Measurements from ENCODE around the gene IRF9. TPM values are rescaled to one million over a fixed set of nuclear protein-coding genes. Genes with fewer than 3 reads are reported as not detected.

Gene IRF9
- total and polyA plus RNA-seq, 2 of the 13 experiments (the other 11 are each of a cell fraction or from before 2014, with no cell fraction given), result 14.9 to 49.7 TPM

DNA sequence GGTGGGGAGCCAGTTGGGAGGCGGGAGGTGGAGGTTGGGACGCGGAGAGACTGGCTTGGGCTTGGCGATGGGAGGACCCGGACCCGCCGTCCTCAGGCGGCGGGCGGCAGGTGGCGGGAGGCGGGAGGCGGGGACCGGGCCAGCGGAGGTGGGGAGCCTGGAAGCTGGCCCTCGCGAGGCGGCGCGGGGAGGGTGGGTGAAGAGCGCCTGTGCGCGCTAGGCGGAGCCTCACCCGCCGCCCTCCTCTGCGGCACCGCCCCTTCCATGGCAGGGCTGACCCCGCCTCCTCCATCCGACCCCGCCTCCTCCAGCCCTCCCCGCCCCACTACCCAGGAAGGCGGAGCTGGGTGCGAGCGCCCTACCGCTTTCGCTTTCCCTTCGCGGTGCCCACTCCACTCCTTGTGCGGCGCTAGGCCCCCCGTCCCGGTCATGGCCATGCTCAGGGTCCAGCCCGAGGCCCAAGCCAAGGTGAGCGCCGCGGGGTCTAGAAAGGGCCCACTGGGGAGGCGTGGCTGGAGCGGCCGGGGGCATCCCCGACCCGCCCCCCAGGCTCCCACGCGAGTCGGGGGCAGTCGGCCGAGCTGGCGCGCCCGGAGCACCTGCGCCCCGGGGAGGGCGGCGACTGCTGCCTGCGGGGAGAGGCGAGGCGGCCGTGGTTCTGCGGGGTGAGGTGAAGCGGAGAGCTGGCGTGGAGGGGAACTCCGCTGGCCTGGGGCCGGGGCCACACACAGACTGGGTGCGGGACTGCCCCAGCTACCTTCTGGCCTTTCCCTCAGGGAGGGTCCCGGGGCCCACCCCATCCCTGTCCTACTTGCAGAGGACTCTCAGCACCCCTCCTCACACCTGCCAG, 25.0 kb upstream of the IRF9 start, which contains the start of gene PSME1 (continued):
- TF ChIP-seq, protein P1, sequence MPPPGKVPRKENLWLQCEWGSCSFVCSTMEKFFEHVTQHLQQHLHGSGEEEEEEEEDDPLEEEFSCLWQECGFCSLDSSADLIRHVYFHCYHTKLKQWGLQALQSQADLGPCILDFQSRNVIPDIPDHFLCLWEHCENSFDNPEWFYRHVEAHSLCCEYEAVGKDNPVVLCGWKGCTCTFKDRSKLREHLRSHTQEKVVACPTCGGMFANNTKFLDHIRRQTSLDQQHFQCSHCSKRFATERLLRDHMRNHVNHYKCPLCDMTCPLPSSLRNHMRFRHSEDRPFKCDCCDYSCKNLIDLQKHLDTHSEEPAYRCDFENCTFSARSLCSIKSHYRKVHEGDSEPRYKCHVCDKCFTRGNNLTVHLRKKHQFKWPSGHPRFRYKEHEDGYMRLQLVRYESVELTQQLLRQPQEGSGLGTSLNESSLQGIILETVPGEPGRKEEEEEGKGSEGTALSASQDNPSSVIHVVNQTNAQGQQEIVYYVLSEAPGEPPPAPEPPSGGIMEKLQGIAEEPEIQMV (CRISPR knock-in tag; IDR thresholded peaks at IDR 0.05; ENCODE audit: low read depth), result peak; percentile 72; the same call in 1 of the 2 replicates
- TF ChIP-seq, protein P2, sequence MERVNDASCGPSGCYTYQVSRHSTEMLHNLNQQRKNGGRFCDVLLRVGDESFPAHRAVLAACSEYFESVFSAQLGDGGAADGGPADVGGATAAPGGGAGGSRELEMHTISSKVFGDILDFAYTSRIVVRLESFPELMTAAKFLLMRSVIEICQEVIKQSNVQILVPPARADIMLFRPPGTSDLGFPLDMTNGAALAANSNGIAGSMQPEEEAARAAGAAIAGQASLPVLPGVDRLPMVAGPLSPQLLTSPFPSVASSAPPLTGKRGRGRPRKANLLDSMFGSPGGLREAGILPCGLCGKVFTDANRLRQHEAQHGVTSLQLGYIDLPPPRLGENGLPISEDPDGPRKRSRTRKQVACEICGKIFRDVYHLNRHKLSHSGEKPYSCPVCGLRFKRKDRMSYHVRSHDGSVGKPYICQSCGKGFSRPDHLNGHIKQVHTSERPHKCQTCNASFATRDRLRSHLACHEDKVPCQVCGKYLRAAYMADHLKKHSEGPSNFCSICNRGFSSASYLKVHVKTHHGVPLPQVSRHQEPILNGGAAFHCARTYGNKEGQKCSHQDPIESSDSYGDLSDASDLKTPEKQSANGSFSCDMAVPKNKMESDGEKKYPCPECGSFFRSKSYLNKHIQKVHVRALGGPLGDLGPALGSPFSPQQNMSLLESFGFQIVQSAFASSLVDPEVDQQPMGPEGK (CRISPR knock-in tag; IDR thresholded peaks at IDR 0.05), result peak; percentile 98
- TF ChIP-seq, protein P3, sequence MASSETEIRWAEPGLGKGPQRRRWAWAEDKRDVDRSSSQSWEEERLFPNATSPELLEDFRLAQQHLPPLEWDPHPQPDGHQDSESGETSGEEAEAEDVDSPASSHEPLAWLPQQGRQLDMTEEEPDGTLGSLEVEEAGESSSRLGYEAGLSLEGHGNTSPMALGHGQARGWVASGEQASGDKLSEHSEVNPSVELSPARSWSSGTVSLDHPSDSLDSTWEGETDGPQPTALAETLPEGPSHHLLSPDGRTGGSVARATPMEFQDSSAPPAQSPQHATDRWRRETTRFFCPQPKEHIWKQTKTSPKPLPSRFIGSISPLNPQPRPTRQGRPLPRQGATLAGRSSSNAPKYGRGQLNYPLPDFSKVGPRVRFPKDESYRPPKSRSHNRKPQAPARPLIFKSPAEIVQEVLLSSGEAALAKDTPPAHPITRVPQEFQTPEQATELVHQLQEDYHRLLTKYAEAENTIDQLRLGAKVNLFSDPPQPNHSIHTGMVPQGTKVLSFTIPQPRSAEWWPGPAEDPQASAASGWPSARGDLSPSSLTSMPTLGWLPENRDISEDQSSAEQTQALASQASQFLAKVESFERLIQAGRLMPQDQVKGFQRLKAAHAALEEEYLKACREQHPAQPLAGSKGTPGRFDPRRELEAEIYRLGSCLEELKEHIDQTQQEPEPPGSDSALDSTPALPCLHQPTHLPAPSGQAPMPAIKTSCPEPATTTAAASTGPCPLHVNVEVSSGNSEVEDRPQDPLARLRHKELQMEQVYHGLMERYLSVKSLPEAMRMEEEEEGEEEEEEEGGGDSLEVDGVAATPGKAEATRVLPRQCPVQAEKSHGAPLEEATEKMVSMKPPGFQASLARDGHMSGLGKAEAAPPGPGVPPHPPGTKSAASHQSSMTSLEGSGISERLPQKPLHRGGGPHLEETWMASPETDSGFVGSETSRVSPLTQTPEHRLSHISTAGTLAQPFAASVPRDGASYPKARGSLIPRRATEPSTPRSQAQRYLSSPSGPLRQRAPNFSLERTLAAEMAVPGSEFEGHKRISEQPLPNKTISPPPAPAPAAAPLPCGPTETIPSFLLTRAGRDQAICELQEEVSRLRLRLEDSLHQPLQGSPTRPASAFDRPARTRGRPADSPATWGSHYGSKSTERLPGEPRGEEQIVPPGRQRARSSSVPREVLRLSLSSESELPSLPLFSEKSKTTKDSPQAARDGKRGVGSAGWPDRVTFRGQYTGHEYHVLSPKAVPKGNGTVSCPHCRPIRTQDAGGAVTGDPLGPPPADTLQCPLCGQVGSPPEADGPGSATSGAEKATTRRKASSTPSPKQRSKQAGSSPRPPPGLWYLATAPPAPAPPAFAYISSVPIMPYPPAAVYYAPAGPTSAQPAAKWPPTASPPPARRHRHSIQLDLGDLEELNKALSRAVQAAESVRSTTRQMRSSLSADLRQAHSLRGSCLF (CRISPR knock-in tag; IDR thresholded peaks at IDR 0.05; ENCODE audit: borderline replicate concordance), result no peak
- TF ChIP-seq THAP11 (CRISPR knock-in tag; IDR thresholded peaks at IDR 0.05) (peak; percentile 86), AGO1 (IDR thresholded peaks at IDR 0.05; ENCODE audit: low read depth, low read length, poor library complexity, severe bottlenecking) (peak; percentile 53), MAFG (CRISPR knock-in tag; IDR thresholded peaks at IDR 0.05) (no peak), RORA (CRISPR knock-in tag; IDR thresholded peaks at IDR 0.05) (no peak), SP2 (CRISPR knock-in tag; IDR thresholded peaks at IDR 0.05) (no peak), ZSCAN5A (CRISPR knock-in tag; IDR thresholded peaks at IDR 0.05; ENCODE audit: borderline replicate concordance) (no peak), ZGPAT (CRISPR knock-in tag; IDR thresholded peaks at IDR 0.05) (peak; percentile 78; the same call in 1 of the 2 replicates), SRF (IDR thresholded peaks at IDR 0.05; ENCODE audit: low read depth, low read length) (no peak), NFKBIZ (CRISPR knock-in tag; IDR thresholded peaks at IDR 0.05) (peak; percentile 30; the same call in 1 of the 2 replicates)
- TF ChIP-seq, protein P4, sequence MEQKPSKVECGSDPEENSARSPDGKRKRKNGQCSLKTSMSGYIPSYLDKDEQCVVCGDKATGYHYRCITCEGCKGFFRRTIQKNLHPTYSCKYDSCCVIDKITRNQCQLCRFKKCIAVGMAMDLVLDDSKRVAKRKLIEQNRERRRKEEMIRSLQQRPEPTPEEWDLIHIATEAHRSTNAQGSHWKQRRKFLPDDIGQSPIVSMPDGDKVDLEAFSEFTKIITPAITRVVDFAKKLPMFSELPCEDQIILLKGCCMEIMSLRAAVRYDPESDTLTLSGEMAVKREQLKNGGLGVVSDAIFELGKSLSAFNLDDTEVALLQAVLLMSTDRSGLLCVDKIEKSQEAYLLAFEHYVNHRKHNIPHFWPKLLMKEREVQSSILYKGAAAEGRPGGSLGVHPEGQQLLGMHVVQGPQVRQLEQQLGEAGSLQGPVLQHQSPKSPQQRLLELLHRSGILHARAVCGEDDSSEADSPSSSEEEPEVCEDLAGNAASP (CRISPR knock-in tag; IDR thresholded peaks at IDR 0.05; ENCODE audit: borderline replicate concordance), result peak; percentile 89; the same call in 1 of the 2 replicates

Measured in HepG2 (cell line).